WTC11 (cell line): Measurements from ENCODE around the gene CLDN5. TPM values are rescaled to one million over a fixed set of nuclear protein-coding genes. Genes with fewer than 3 reads are reported as not detected.

ENCODE experiments used
- ATAC-seq: fragments of 200-7000 bp; cut with Tn5 transposase; 2 replicates; pipeline ENCODE4 v1.10.0; 2021; ENCODE audit warnings: mild to moderate bottlenecking, moderate library complexity
- CTCF ChIA-PET: fragments of 300-600 bp; sonication (Branson Sonifier 250); formaldehyde crosslinking; loops from one replicate; lab custom pipeline; 2021; ENCODE audit warnings: antibody characterized with exemption; lab: Charles Lee
- POLR2A ChIA-PET: fragments of 350-600 bp; sonication (Branson Sonifier 250); formaldehyde crosslinking; loops from one replicate; lab custom pipeline; 2021; ENCODE audit warnings: antibody characterized with exemption; lab: Charles Lee
- DNase-seq: peaks from one replicate; pipeline ENCODE4 v3.0.0; 2021; ENCODE audit warnings: low spot score
- H3K27ac Mint-ChIP-seq: 2 replicates; pipeline ENCODE4 v1.8.0; 2021; ENCODE audit warnings: mixed read lengths
- H3K27me3 Mint-ChIP-seq: 2 replicates; pipeline ENCODE4 v1.8.0; 2021; ENCODE audit warnings: low read depth, mild to moderate bottlenecking, moderate library complexity, mixed read lengths
- H3K36me3 Mint-ChIP-seq: 2 replicates; pipeline ENCODE4 v1.8.0; 2021; ENCODE audit warnings: mixed read lengths
- H3K4me1 Mint-ChIP-seq: 2 replicates; pipeline ENCODE4 v1.8.0; 2022; ENCODE audit warnings: mixed read lengths
- H3K4me3 Mint-ChIP-seq: 2 replicates; pipeline ENCODE4 v1.8.0; 2021; ENCODE audit warnings: mild to moderate bottlenecking, moderate library complexity, mixed read lengths
- H3K9me3 Mint-ChIP-seq: 2 replicates; pipeline ENCODE4 v1.8.0; 2021; ENCODE audit warnings: mixed read lengths
- CREM ChIP-seq: sonication (generic); formaldehyde crosslinking; IDR thresholded peaks from 2 replicates; pipeline ENCODE4 v1.8.1; 2022; ENCODE audit warnings: mild to moderate bottlenecking, missing genetic modification reagents, moderate library complexity
- ELF4 ChIP-seq: sonication (generic); formaldehyde crosslinking; IDR thresholded peaks from 2 replicates; pipeline ENCODE4 v1.8.1; 2022; ENCODE audit warnings: low read depth, mild to moderate bottlenecking, moderate library complexity, missing genetic modification reagents
- FOXJ3 ChIP-seq: sonication (generic); formaldehyde crosslinking; IDR thresholded peaks from 2 replicates; pipeline ENCODE4 v1.9.0; 2021; ENCODE audit warnings: missing genetic modification reagents, mild to moderate bottlenecking, borderline replicate concordance
- GABPB1 ChIP-seq: sonication (generic); formaldehyde crosslinking; IDR thresholded peaks from 2 replicates; pipeline ENCODE4 v1.8.1; 2023; ENCODE audit warnings: mild to moderate bottlenecking, missing genetic modification reagents
- GRHL2 ChIP-seq: fragments of 250-450 bp; sonication (Bioruptor Pico); IDR thresholded peaks from 2 replicates; pipeline ENCODE4 v1.8.0; 2022; ENCODE audit warnings: mild to moderate bottlenecking, moderate library complexity; ENCODE audit not compliant: insufficient replicate concordance, severe bottlenecking
- KAT7 ChIP-seq: sonication (generic); formaldehyde crosslinking; IDR thresholded peaks from 2 replicates; pipeline ENCODE4 v1.8.1; 2023; ENCODE audit warnings: missing genetic modification reagents, mild to moderate bottlenecking, borderline replicate concordance
- NFATC4 ChIP-seq: fragments of 250-450 bp; sonication (Bioruptor Pico); IDR thresholded peaks from 2 replicates; pipeline ENCODE4 v1.9.0; 2021; ENCODE audit warnings: mild to moderate bottlenecking
- NR2C2 ChIP-seq: sonication (generic); formaldehyde crosslinking; IDR thresholded peaks from 2 replicates; pipeline ENCODE4 v1.8.0; 2022; ENCODE audit warnings: mild to moderate bottlenecking, missing genetic modification reagents
- PRRX2 ChIP-seq: fragments of 250-450 bp; sonication (Bioruptor Pico); IDR thresholded peaks from 2 replicates; pipeline ENCODE4 v1.8.0; 2021; ENCODE audit warnings: mild to moderate bottlenecking
- RELA ChIP-seq: sonication (generic); formaldehyde crosslinking; IDR thresholded peaks from 2 replicates; pipeline ENCODE4 v1.8.1; 2022; ENCODE audit warnings: missing genetic modification reagents, mild to moderate bottlenecking, borderline replicate concordance
- SMAD3 ChIP-seq: sonication (generic); formaldehyde crosslinking; IDR thresholded peaks from 2 replicates; pipeline ENCODE4 v1.8.0; 2022; ENCODE audit warnings: missing genetic modification reagents, mild to moderate bottlenecking, borderline replicate concordance
- SOX15 ChIP-seq: fragments of 250-450 bp; sonication (Bioruptor Pico); IDR thresholded peaks from 2 replicates; pipeline ENCODE4 v1.9.0; 2021; ENCODE audit warnings: mild to moderate bottlenecking
- TEAD1 ChIP-seq: sonication (generic); formaldehyde crosslinking; IDR thresholded peaks from 2 replicates; pipeline ENCODE4 v1.8.0; 2022; ENCODE audit warnings: mild to moderate bottlenecking, missing genetic modification reagents
- ZNF263 ChIP-seq: sonication (generic); formaldehyde crosslinking; IDR thresholded peaks from 2 replicates; pipeline ENCODE4 v1.8.1; 2022; ENCODE audit warnings: low read depth, mild to moderate bottlenecking, moderate library complexity, missing genetic modification reagents
- ZNF416 ChIP-seq: fragments of 250-450 bp; sonication (Bioruptor Pico); IDR thresholded peaks from 2 replicates; pipeline ENCODE4 v1.9.0; 2021; ENCODE audit warnings: mild to moderate bottlenecking, inconsistent platforms
- ZNF671 ChIP-seq: fragments of 250-450 bp; sonication (Bioruptor Pico); IDR thresholded peaks from 2 replicates; pipeline ENCODE4 v1.8.0; 2021; ENCODE audit warnings: mild to moderate bottlenecking
- total RNA-seq: library from RNA; stranded (reverse); gene quantifications from 3 replicates; pipeline ENCODE4 v1.2.3, GENCODE V29; 2021
- TF ChIP-seq, protein P1 (sequence below): sonication (generic); formaldehyde crosslinking; IDR thresholded peaks from 2 replicates; pipeline ENCODE4 v1.8.0; 2022; ENCODE audit warnings: mild to moderate bottlenecking, missing genetic modification reagents
- TF ChIP-seq, protein P2 (sequence below): sonication (generic); formaldehyde crosslinking; IDR thresholded peaks from 2 replicates; pipeline ENCODE4 v1.8.1; 2022; ENCODE audit warnings: mild to moderate bottlenecking, moderate library complexity, missing genetic modification reagents
- TF ChIP-seq, protein P3 (sequence below): sonication (generic); formaldehyde crosslinking; IDR thresholded peaks from 2 replicates; pipeline ENCODE4 v1.8.1; 2022; ENCODE audit warnings: low read depth, mild to moderate bottlenecking, moderate library complexity, missing genetic modification reagents, borderline replicate concordance
- TF ChIP-seq, protein P4 (sequence below): sonication (generic); formaldehyde crosslinking; IDR thresholded peaks from 2 replicates; pipeline ENCODE4 v1.8.0; 2023; ENCODE audit warnings: missing genetic modification reagents
- TF ChIP-seq, protein P5 (sequence below): sonication (generic); formaldehyde crosslinking; IDR thresholded peaks from 2 replicates; pipeline ENCODE4 v1.8.1; 2023; ENCODE audit warnings: mild to moderate bottlenecking, moderate library complexity, missing genetic modification reagents
- TF ChIP-seq, protein P6 (sequence below): sonication (generic); formaldehyde crosslinking; IDR thresholded peaks from 2 replicates; pipeline ENCODE4 v1.8.1; 2023; ENCODE audit warnings: mild to moderate bottlenecking, missing genetic modification reagents, moderate library complexity

CLDN5 gene
- total RNA-seq, 1 experiment from 2014 or later = 1.0 TPM

DNA sequence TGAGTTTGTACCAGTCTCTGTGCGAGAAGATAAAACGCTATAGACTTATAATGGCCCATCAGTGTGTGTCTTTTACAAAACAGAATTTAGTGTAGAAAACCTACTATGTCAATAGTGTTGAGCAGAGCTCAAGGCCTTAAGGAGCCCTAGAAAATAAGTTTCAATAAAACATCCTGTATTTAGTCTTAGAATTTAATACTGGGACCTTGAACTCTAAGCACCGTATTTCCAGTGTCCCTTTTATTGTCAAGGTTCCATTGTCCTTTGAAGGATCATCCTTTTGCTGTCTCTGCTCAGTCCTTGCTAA lies 27.9 kb downstream of the CLDN5 start:
- ChIA-PET CTCF (interaction anchor here (0.6 to 3.4 kb wide), 10 partner anchors 26 to 234 kb away, joined by 3 to 39 read pairs (median 4); no protein-coding TSS in a partner anchor), POLR2A (no interaction called here)
- no peak overlapping the region for H3K27ac Mint-ChIP-seq
- H3K4me3 Mint-ChIP-seq = no peak overlapping the region
- H3K36me3 Mint-ChIP-seq = peaks cover 35% of the 10 kb centered on the region
- TF ChIP-seq, protein P1, sequence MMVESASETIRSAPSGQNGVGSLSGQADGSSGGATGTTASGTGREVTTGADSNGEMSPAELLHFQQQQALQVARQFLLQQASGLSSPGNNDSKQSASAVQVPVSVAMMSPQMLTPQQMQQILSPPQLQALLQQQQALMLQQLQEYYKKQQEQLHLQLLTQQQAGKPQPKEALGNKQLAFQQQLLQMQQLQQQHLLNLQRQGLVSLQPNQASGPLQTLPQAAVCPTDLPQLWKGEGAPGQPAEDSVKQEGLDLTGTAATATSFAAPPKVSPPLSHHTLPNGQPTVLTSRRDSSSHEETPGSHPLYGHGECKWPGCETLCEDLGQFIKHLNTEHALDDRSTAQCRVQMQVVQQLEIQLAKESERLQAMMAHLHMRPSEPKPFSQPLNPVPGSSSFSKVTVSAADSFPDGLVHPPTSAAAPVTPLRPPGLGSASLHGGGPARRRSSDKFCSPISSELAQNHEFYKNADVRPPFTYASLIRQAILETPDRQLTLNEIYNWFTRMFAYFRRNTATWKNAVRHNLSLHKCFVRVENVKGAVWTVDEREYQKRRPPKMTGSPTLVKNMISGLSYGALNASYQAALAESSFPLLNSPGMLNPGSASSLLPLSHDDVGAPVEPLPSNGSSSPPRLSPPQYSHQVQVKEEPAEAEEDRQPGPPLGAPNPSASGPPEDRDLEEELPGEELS (CRISPR knock-in tag) = no peak
- TF ChIP-seq GABPB1 (CRISPR knock-in tag) = no peak
- TF ChIP-seq ZNF671 (CRISPR knock-in tag) = no peak
- TF ChIP-seq KAT7 (CRISPR knock-in tag) = no peak
- TF ChIP-seq SOX15 = no peak
- TF ChIP-seq TEAD1 (CRISPR knock-in tag) = no peak
- TF ChIP-seq NR2C2 = no peak
- TF ChIP-seq ZNF263 (CRISPR knock-in tag) = no peak
- H3K27me3 Mint-ChIP-seq = no peaks in the 10 kb centered on the region
- DNase-seq = no peak
- H3K9me3 Mint-ChIP-seq = no peaks in the 10 kb centered on the region
- H3K4me1 Mint-ChIP-seq = no peaks in the 10 kb centered on the region
- ATAC-seq = no peak

DNA sequence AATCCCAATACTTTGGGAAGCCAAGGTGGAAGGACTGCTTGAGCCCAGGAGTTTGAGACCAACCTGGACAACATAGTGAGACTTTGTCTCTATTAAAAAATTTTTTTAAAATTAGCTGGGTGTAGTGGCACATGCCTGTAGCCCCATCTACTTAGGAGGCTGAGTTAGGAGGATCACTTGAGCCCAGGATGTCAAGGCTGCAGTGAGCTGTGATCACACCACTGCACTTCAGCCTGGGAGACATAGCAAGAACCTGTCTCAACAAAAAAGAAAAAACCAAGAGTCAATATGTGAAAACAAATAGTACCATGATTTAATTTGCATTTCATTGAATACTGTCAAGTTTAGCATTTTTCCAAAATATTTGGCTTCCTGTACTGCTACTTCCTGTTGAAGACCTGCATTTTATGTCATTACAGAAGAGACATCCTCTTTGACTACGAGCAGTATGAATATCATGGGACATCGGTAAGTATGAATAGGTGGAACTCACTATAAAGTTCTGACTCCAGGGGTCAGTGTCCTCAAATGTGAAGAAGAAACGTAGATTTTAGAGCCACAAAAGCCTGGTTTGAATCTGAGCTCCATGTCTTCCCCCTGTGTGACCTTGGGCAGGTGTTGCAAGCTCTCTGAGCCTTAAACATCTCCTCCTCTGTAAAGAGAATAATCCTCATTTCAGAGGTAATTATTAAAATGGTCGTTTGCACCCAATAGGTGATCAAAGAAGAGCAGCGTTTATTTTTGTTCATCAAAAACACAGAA lies 28.5 kb downstream of the CLDN5 start:
- ChIA-PET CTCF (interaction anchor here (0.6 to 3.4 kb wide), 10 partner anchors 26 to 235 kb away, joined by 3 to 39 read pairs (median 4); no protein-coding TSS in a partner anchor), POLR2A (no interaction called here)
- no peaks in the 10 kb centered on the region for H3K9me3 Mint-ChIP-seq
- DNase-seq = no peak
- H3K27me3 Mint-ChIP-seq = no peaks in the 10 kb centered on the region
- TF ChIP-seq, protein P2, sequence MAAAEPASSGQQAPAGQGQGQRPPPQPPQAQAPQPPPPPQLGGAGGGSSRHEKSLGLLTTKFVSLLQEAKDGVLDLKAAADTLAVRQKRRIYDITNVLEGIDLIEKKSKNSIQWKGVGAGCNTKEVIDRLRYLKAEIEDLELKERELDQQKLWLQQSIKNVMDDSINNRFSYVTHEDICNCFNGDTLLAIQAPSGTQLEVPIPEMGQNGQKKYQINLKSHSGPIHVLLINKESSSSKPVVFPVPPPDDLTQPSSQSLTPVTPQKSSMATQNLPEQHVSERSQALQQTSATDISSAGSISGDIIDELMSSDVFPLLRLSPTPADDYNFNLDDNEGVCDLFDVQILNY (CRISPR knock-in tag) = no peak
- TF ChIP-seq FOXJ3 (CRISPR knock-in tag) = no peak
- H3K36me3 Mint-ChIP-seq = peaks cover 35% of the 10 kb centered on the region
- no peak for ATAC-seq
- H3K4me3 Mint-ChIP-seq = no peak overlapping the region
- H3K4me1 Mint-ChIP-seq = no peaks in the 10 kb centered on the region
- no peak overlapping the region for H3K27ac Mint-ChIP-seq

DNA sequence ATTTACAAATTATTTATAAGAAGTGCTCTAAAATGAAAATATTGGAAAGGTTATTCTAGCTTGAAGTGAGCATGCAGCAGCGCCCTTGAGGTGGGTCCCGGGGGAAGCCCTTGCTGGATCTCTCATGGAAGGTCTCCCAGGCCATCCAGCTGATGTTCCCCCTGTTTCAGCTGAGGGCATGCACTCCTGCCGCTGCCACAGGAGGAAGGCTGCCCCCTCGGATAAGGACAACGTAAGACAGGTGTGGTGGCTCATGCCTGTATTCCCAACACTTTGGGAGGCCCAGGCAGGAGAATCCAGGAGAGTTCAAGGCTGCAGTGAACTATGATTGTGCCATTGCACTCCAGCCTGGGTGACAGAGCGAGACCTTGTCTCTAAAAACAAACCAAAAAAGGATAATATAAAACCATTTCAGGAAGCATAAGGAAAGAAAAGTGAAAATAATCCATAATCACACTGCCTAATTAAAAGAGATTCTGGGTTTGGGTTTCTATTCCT lies 29.5 kb downstream of the CLDN5 start:
- H3K9me3 Mint-ChIP-seq = no peaks in the 10 kb centered on the region
- ChIA-PET POLR2A (no interaction called here), CTCF (interaction anchor here (1.0 to 3.4 kb wide), 2 partner anchors 15 to 135 kb away, joined by 3 to 39 read pairs; partner anchors contain the start of gene CDC45)
- DNase-seq (no peak), ATAC-seq (no peak)
- H3K4me1 Mint-ChIP-seq = no peaks in the 10 kb centered on the region
- no peak overlapping the region for H3K4me3 Mint-ChIP-seq
- H3K27ac Mint-ChIP-seq = no peak overlapping the region
- H3K36me3 Mint-ChIP-seq = peaks cover 35% of the 10 kb centered on the region
- H3K27me3 Mint-ChIP-seq = no peaks in the 10 kb centered on the region
- TF ChIP-seq NFATC4 (no peak), GABPB1 (CRISPR knock-in tag) (no peak), SMAD3 (no peak), ELF4 (CRISPR knock-in tag) (no peak), GRHL2 (no peak), RELA (CRISPR knock-in tag) (no peak), CREM (CRISPR knock-in tag) (no peak), PRRX2 (no peak), ZNF416 (CRISPR knock-in tag) (no peak)
- TF ChIP-seq, protein P3, sequence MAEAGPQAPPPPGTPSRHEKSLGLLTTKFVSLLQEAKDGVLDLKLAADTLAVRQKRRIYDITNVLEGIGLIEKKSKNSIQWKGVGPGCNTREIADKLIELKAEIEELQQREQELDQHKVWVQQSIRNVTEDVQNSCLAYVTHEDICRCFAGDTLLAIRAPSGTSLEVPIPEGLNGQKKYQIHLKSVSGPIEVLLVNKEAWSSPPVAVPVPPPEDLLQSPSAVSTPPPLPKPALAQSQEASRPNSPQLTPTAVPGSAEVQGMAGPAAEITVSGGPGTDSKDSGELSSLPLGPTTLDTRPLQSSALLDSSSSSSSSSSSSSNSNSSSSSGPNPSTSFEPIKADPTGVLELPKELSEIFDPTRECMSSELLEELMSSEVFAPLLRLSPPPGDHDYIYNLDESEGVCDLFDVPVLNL (CRISPR knock-in tag) = no peak
- TF ChIP-seq, protein P4, sequence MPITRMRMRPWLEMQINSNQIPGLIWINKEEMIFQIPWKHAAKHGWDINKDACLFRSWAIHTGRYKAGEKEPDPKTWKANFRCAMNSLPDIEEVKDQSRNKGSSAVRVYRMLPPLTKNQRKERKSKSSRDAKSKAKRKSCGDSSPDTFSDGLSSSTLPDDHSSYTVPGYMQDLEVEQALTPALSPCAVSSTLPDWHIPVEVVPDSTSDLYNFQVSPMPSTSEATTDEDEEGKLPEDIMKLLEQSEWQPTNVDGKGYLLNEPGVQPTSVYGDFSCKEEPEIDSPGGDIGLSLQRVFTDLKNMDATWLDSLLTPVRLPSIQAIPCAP = no peak
- TF ChIP-seq, protein P2 (CRISPR knock-in tag) = no peak
- TF ChIP-seq, protein P5, sequence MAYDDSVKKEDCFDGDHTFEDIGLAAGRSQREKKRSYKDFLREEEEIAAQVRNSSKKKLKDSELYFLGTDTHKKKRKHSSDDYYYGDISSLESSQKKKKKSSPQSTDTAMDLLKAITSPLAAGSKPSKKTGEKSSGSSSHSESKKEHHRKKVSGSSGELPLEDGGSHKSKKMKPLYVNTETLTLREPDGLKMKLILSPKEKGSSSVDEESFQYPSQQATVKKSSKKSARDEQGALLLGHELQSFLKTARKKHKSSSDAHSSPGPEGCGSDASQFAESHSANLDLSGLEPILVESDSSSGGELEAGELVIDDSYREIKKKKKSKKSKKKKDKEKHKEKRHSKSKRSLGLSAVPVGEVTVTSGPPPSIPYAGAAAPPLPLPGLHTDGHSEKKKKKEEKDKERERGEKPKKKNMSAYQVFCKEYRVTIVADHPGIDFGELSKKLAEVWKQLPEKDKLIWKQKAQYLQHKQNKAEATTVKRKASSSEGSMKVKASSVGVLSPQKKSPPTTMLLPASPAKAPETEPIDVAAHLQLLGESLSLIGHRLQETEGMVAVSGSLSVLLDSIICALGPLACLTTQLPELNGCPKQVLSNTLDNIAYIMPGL (CRISPR knock-in tag) = no peak
- TF ChIP-seq, protein P6, sequence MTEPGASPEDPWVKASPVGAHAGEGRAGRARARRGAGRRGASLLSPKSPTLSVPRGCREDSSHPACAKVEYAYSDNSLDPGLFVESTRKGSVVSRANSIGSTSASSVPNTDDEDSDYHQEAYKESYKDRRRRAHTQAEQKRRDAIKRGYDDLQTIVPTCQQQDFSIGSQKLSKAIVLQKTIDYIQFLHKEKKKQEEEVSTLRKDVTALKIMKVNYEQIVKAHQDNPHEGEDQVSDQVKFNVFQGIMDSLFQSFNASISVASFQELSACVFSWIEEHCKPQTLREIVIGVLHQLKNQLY (CRISPR knock-in tag) = no peak
